ENCODE measurements around the gene NLRC5.

NLRC5 gene

DNA sequence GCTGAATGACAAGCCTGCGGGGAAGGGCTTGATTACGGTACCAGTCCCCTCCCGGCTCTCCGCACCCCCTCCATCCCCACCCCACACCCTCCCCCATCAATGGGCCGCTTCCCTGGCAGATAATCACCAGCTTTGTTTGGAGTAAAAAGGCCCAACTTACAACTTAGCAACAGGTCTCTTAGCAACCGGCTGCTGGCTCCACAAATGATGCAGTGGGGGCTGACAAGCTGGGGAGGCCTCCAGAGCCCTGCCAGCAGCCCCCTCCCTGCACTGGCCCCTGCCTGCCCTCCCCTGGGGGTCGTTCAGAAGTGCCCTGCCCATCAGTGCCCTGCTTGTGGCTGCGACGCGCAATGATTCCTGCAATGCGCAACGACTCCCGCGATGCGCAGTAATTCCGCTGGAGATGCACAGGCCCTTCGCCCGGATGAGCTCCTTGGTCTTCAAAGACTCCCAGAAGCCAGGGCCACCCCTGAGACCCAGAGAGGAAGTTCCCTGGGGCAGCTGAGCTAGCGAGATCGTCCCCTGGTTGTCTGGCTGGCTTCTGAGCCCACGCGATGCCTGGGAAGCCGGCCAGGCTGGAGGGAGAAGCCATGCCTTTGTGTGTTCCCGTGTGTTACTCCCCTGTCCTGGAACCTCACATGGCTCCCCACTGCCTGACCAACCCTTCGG is 126.3 kb downstream of the NLRC5 start:
- peak overlapping the region; percentile 16 to 28 (median 26) for H3K4me3 Mint-ChIP-seq
- H3K27ac Mint-ChIP-seq = peak overlapping the region; percentile 90 to 94 (median 90)
- no peak for TF ChIP-seq CTCF (IDR thresholded peaks at IDR 0.05; ENCODE audit: unreplicated experiment in 3 of 3)
- peaks cover 4% of the 10 kb centered on the region for H3K36me3 Mint-ChIP-seq (ENCODE audit: low read depth)
- H3K4me1 Mint-ChIP-seq = peaks cover 12% of the 10 kb centered on the region
- H3K27me3 Mint-ChIP-seq (ENCODE audit: low read depth) = peaks cover 9% of the 10 kb centered on the region
- H3K9me3 Mint-ChIP-seq = no peaks in the 10 kb centered on the region

DNA sequence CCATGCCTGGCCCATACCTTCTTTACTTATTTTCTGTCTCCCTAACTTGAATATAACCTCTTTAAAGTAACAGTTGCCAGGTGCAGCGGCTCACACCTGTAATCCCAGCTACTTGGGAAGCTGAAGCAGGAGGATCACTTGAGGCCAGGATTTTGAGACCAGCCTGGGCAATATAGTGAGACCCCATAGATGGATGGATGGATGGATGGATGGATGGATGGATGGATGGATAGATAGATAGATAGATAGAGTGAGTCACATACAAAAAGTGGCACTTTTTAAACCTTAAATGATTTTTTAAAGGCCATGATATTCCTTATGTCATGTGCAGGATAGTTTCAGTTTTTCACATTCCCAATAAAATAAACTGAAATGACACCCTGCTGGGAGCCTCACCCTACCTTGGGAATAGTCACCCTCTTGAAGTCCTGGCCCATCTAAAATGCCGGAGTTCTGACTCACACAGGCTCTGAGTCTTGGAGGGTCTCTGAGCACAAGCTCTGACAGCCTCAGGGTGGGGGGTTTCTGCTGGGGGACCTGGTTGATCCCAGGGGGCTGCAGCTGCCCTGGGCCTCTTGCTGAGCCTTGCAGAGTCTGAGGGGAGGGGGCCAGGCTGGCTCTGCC is 129.2 kb downstream of the NLRC5 start:
- Mint-ChIP-seq H3K27ac (no peak overlapping the region), H3K4me3 (no peak overlapping the region), H3K27me3 (ENCODE audit: low read depth) (peaks cover 9% of the 10 kb centered on the region), H3K9me3 (no peaks in the 10 kb centered on the region), H3K4me1 (peaks cover 12% of the 10 kb centered on the region), H3K36me3 (ENCODE audit: low read depth) (peaks cover 4% of the 10 kb centered on the region)
- no peak for TF ChIP-seq CTCF (IDR thresholded peaks at IDR 0.05; ENCODE audit: unreplicated experiment in 3 of 3)

- Mint-ChIP-seq H3K4me1 (no peaks in the 10 kb centered on the region), H3K9me3 (no peaks in the 10 kb centered on the region), H3K36me3 (ENCODE audit: low read depth) (no peaks in the 10 kb centered on the region), H3K4me3 (no peak overlapping the region), H3K27me3 (ENCODE audit: low read depth) (no peaks in the 10 kb centered on the region), H3K27ac (peak overlapping the region in 1 of 3 experiments; percentile 67)
- no peak for TF ChIP-seq CTCF (IDR thresholded peaks at IDR 0.05; ENCODE audit: unreplicated experiment in 3 of 3)
Observed at GRCh38 chr16:57123216-57123973, 134.0 kb downstream of the NLRC5 start.

DNA sequence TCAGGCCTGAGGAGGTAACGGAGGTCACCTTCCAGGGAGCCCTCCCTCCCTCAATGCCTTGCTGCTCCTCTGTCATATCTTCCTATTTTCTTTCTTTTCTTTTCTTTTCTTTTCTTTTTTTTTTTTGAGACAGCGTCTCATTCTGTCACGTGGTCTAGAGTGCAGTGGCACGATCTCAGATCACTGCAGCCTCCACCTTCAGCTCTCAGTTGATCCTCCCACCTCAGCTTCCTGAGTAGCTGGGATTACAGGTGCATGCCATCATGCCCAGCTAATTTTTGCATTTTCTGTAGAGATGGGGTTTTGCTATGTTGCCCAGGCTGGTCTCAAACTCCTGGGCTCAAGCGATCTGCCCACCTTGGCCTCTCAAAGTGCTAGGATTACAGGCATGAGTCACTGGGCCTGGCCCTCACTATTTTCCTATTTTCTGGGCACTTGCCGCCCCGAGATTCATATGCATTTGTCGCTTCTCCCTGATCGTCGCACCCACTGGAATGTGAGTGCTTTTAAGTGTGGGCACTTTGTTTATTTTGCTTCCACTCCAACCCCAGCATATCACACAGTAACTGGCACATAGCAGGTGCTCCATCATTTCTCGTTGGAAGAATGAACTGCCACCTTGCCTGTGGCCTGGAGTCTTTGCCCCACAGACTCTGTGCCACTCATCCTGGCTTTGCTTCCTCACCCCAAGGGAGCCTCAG is 134.8 kb downstream of the NLRC5 start:
- Mint-ChIP-seq H3K4me1 (no peaks in the 10 kb centered on the region), H3K9me3 (no peaks in the 10 kb centered on the region), H3K27ac (peak overlapping the region in 1 of 3 experiments; percentile 67), H3K4me3 (no peak overlapping the region), H3K27me3 (ENCODE audit: low read depth) (no peaks in the 10 kb centered on the region), H3K36me3 (ENCODE audit: low read depth) (no peaks in the 10 kb centered on the region)
- no peak for TF ChIP-seq CTCF (IDR thresholded peaks at IDR 0.05; ENCODE audit: unreplicated experiment in 3 of 3)

- no peak overlapping the region for H3K4me3 Mint-ChIP-seq
- H3K9me3 Mint-ChIP-seq = no peaks in the 10 kb centered on the region
- no peak overlapping the region for H3K27ac Mint-ChIP-seq
- TF ChIP-seq CTCF (IDR thresholded peaks at IDR 0.05; ENCODE audit: unreplicated experiment in 3 of 3) = no peak
- no peaks in the 10 kb centered on the region for H3K36me3 Mint-ChIP-seq (ENCODE audit: low read depth)
- H3K4me1 Mint-ChIP-seq = no peaks in the 10 kb centered on the region
- H3K27me3 Mint-ChIP-seq (ENCODE audit: low read depth) = peaks cover 4% of the 10 kb centered on the region
Observed at GRCh38 chr16:57125376-57125775, 136.0 kb downstream of the NLRC5 start.
